ENCODE results near the gene SLC7A1. TPM values are rescaled to one million over a fixed set of nuclear protein-coding genes. Genes with fewer than 3 reads are reported as not detected.

SLC7A1 gene
- total and polyA plus RNA-seq, 2 of the 4 experiments (the other 2 are of a cell fraction), result 9.7 to 22.3 TPM

DNA sequence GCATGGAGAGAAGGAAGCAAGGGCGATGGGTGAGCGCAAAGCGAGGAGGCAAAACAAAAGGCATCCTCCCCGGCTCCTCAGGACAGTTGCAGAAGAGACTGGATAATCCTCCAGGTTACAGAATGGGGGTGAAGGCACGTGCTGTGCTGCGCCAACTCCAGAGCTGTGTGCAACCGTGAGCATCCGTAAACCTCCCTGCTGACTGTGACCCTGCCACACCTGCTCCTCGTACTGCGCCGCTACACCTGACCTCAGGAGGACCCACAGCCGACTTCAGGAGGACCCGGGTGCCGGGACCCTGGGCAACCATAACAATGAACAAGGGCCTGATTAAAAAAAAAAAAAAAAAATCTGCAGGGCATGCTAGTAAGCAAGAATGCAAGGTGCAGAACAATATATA, 68.7 kb downstream of the SLC7A1 start:
- Histone ChIP-seq H3K4me1 (ENCODE audit: control insufficient read depth, insufficient read depth, low read length) (no peaks in the 10 kb centered on the region), H3K18ac (ENCODE audit: low read depth, low read length) (no peak overlapping the region), H4K5ac (ENCODE audit: low read depth, low read length) (no peak overlapping the region), H2AFZ (replicated peaks; ENCODE audit: low read length, poor library complexity) (no peak overlapping the region), H2AK5ac (ENCODE audit: low read depth, low read length) (no peak overlapping the region), H3K4me3 (ENCODE audit: insufficient read depth, low read depth, low read length) (no peak overlapping the region), H3K36me3 (ENCODE audit: control insufficient read depth, insufficient read depth, low read length) (peaks cover 54% of the 10 kb centered on the region), H2AK9ac (replicated peaks; ENCODE audit: low read depth, low read length, poor library complexity) (no peak overlapping the region), H4K91ac (ENCODE audit: insufficient read depth, low read depth, low read length) (no peak overlapping the region), H3K9ac (ENCODE audit: low read depth, low read length) (no peak overlapping the region), H3K9me1 (ENCODE audit: insufficient read depth, low read length) (peaks cover 11% of the 10 kb centered on the region; the same call in 1 of the 2 replicates), H3K27ac (ENCODE audit: insufficient read depth, low read length) (no peak overlapping the region), H3K27me3 (ENCODE audit: control insufficient read depth, insufficient read depth, low read length) (no peaks in the 10 kb centered on the region), H3K79me1 (ENCODE audit: low read depth in 1 of 2, low read length in 2 of 2) (peaks cover 15 to 52% of the 10 kb centered on the region in 2 experiments), H2BK120ac (ENCODE audit: low read depth, low read length) (no peak overlapping the region), H4K8ac (ENCODE audit: low read depth in 2 of 2, low read length in 2 of 2) (no peak overlapping the region), H3K4me2 (ENCODE audit: low read depth, low read length) (no peak overlapping the region), H3K56ac (ENCODE audit: extremely low read depth, insufficient read depth, low read length) (no peak overlapping the region), H2BK5ac (ENCODE audit: low read depth, low read length, poor library complexity, severe bottlenecking) (no peak overlapping the region), H4K20me1 (ENCODE audit: insufficient read depth, low read length) (no peaks in the 10 kb centered on the region), H2BK15ac (ENCODE audit: low read depth, low read length) (no peak overlapping the region), H3K9me3 (ENCODE audit: control insufficient read depth, insufficient read depth, low read length) (no peaks in the 10 kb centered on the region), H3K23ac (ENCODE audit: low read depth, low read length) (no peak overlapping the region), H3K4ac (ENCODE audit: low read depth, low read length) (no peak overlapping the region), H2BK20ac (ENCODE audit: low read depth, low read length) (no peak overlapping the region), H3K14ac (replicated peaks; ENCODE audit: low read depth, low read length) (no peak overlapping the region)
- no TSS peak for BruUV-seq (replicated peaks)
- TF ChIP-seq FOS (IDR thresholded peaks at IDR 0.05; ENCODE audit: low read depth, low read length) (no peak), RAD21 (IDR thresholded peaks at IDR 0.05; ENCODE audit: low read length) (no peak), CEBPB (IDR thresholded peaks at IDR 0.05; ENCODE audit: low read depth, low read length) (no peak), NFE2L2 (IDR thresholded peaks at IDR 0.05; ENCODE audit: low read depth, low read length) (no peak), MXI1 (IDR thresholded peaks at IDR 0.05; ENCODE audit: borderline replicate concordance, low read depth, low read length) (no peak), MAFK (IDR thresholded peaks at IDR 0.05; ENCODE audit: low read depth, low read length) (no peak), CHD1 (IDR thresholded peaks at IDR 0.05; ENCODE audit: low read depth, low read length) (no peak), RFX5 (IDR thresholded peaks at IDR 0.05; ENCODE audit: low read depth, low read length) (no peak)
- intact Hi-C loops (cut with micrococcal nuclease), result no loop called here
- DNase-seq (no peak), ATAC-seq (ENCODE audit: low read depth) (no peak)
- CTCF ChIA-PET, result no interaction called here
- 98% methylated on average over 11 of the region's 14 CpGs; no CpG with 5 or more reads in 1 of the 2 experiments for WGBS, 2 experiments (ENCODE audit: extremely low coverage in 2 of 2, insufficient read length in 1 of 2)
- in situ Hi-C loops (cut with MboI; ENCODE audit: low sequenced_read_pairs), result no loop called here
- POLR2A ChIA-PET (ENCODE audit: unreplicated experiment), result no interaction called here
- dilution Hi-C loops (cut with HindIII; ENCODE audit: low sequenced_read_pairs, unreplicated experiment), result no loop called here
